IPS DF 6.9 (cell line): ENCODE results near the gene PDGFC.

Source experiments
- DNase-seq: peaks from one replicate; pipeline ENCODE4 v3.0.0-alpha.2; 2013; ENCODE audit warnings: low read depth, low spot score
- H3K27ac ChIP-seq: one replicate; pipeline ENCODE4 v1.5.1; 2013; ENCODE audit warnings: low read length, control low read depth
- H3K27me3 ChIP-seq: 2 replicates; pipeline ENCODE4 v1.6.1; 2013; ENCODE audit warnings: mild to moderate bottlenecking, low read length; ENCODE audit not compliant: control insufficient read depth, insufficient read depth
- H3K36me3 ChIP-seq: 2 replicates; pipeline ENCODE4 v1.6.1; 2013; ENCODE audit warnings: low read length; ENCODE audit not compliant: control insufficient read depth, insufficient read depth
- H3K4me1 ChIP-seq: 2 replicates; pipeline ENCODE4 v1.6.1; 2013; ENCODE audit warnings: low read length; ENCODE audit not compliant: control insufficient read depth, insufficient read depth
- H3K4me3 ChIP-seq: 2 replicates; pipeline ENCODE4 v1.5.1; 2013; ENCODE audit warnings: mild to moderate bottlenecking, low read length
- H3K9me3 ChIP-seq: 2 replicates; pipeline ENCODE4 v1.6.1; 2013; ENCODE audit warnings: low read length, inconsistent platforms; ENCODE audit not compliant: control insufficient read depth, insufficient read depth
- WGBS: extraction: QIAGEN DNeasy Blood & Tissue Kit; methylation state at CpG from one replicate; pipeline ENCODE4 v1.1.7; 2013; ENCODE audit warnings: mixed read lengths, missing lambda C conversion rate; ENCODE audit not compliant: insufficient read length, insufficient coverage; 5-methylcytosine and 5-hydroxymethylcytosine counted together

PDGFC gene

DNA sequence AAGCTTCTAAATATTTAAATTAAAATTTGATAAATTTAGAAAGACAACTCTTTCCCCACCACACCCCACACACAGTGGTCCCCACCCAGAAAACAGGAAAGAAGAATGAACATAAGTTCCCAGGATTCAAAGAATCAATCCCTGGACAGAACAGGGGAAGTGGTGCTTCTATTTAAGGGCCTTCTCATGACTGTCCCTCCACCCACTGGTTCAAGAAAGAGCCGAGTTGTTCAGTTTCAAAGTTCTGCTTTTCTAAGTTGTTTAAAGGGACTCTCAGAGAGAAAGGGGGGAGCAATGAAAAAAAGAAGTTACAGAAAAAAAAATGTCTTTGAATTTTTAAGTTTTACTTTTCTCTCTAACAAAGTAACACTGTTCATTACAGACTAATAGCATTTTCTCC lies 195.8 kb downstream of the PDGFC start:
- no peaks in the 10 kb centered on the region for H3K9me3 ChIP-seq
- no CpG with 5 or more reads among the region's 1 CpG for WGBS
- no peak overlapping the region for H3K27ac ChIP-seq
- no peaks in the 10 kb centered on the region for H3K27me3 ChIP-seq
- no peaks in the 10 kb centered on the region for H3K4me1 ChIP-seq
- H3K4me3 ChIP-seq, result no peak overlapping the region
- no peak for DNase-seq
- H3K36me3 ChIP-seq, result no peaks in the 10 kb centered on the region

- H3K4me3 ChIP-seq, result no peak overlapping the region
- H3K4me1 ChIP-seq, result no peaks in the 10 kb centered on the region
- no peak overlapping the region for H3K27ac ChIP-seq
Observed at GRCh38 chr4:156774422-156774821, 197.2 kb downstream of the PDGFC start.

GRCh38 chr4:156773648-156774357 lies 197.8 kb downstream of the PDGFC start:
- no peak overlapping the region for H3K4me3 ChIP-seq
- no peaks in the 10 kb centered on the region for H3K27me3 ChIP-seq
- H3K36me3 ChIP-seq, result no peaks in the 10 kb centered on the region
- no peak overlapping the region for H3K27ac ChIP-seq
- H3K9me3 ChIP-seq, result no peaks in the 10 kb centered on the region
- no peak for DNase-seq
- 100% methylated on average over 1 of the region's 4 CpGs for WGBS
- no peaks in the 10 kb centered on the region for H3K4me1 ChIP-seq

More at GRCh38 chr4:156774422-156774821, 197.2 kb downstream of the PDGFC start:
- Histone ChIP-seq H3K9me3 (no peaks in the 10 kb centered on the region), H3K36me3 (no peaks in the 10 kb centered on the region), H3K27me3 (no peaks in the 10 kb centered on the region)
- no peak for DNase-seq
- WGBS, result no CpG with 5 or more reads among the region's 4 CpGs

GRCh38 chr4:156771171-156771837 lies 200.3 kb downstream of the PDGFC start:
- Histone ChIP-seq H3K27ac (no peak overlapping the region), H3K9me3 (no peaks in the 10 kb centered on the region), H3K27me3 (no peaks in the 10 kb centered on the region), H3K4me1 (no peaks in the 10 kb centered on the region), H3K4me3 (no peak overlapping the region), H3K36me3 (no peaks in the 10 kb centered on the region)
- no peak for DNase-seq
- WGBS, result no CpG with 5 or more reads among the region's 6 CpGs

DNA sequence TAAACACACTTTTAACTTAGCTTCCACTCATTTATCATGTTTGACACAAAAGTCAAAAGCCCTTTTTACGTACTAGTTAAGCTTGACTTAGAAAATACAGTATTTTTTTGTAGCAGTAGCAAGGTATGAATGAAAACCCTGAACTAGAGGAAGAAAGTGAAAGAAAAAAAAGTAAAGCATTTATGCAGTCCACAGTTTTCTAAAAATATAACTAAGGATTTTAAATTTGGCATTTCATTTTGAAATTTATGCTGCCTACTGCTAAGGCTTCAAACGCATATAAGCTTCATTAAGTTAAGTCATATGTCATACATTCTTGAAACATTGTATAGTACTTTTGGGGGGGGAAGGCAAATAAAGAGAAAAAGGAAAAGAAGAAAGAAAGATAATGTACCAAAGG lies 201.5 kb downstream of the PDGFC start:
- no peak for DNase-seq
- no peaks in the 10 kb centered on the region for H3K9me3 ChIP-seq
- no peak overlapping the region for H3K4me3 ChIP-seq
- H3K27me3 ChIP-seq, result no peaks in the 10 kb centered on the region
- WGBS, result no CpG with 5 or more reads among the region's 2 CpGs
- H3K27ac ChIP-seq, result no peak overlapping the region
- no peaks in the 10 kb centered on the region for H3K4me1 ChIP-seq
- H3K36me3 ChIP-seq, result no peaks in the 10 kb centered on the region

DNA sequence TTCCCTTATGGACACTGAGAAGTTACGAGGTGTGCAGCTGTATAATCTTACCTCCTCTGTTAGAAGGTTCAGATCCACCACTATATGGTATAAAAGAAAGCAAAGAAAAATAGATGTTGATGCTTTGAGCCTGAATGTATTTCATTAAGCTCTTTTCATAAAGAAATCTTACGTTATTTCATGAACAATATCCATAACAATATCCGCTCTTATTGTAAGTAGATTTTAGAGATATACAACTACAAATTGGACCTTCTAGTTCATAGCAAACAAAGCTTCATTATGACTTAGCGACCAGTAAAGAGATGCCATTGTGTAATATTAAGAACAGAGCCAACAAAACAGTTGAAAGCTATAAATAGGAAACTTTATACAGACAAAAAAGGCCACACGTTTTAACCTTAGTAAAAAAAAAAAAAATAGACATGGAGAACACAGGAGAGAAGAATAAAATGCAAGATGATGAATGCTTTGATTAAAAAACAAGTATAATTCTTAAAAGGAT lies 203.6 kb downstream of the PDGFC start:
- H3K4me1 ChIP-seq, result no peaks in the 10 kb centered on the region
- DNase-seq, result no peak

GRCh38 chr4:156766846-156767245 lies 204.8 kb downstream of the PDGFC start:
- no peaks in the 10 kb centered on the region for H3K9me3 ChIP-seq
- H3K4me3 ChIP-seq, result no peak overlapping the region
- DNase-seq, result no peak
- H3K36me3 ChIP-seq, result no peaks in the 10 kb centered on the region
- no CpG with 5 or more reads among the region's 1 CpG for WGBS
- no peaks in the 10 kb centered on the region for H3K27me3 ChIP-seq
- no peak overlapping the region for H3K27ac ChIP-seq
- H3K4me1 ChIP-seq, result no peaks in the 10 kb centered on the region

More for the DNA sequence above, 203.6 kb downstream of the PDGFC start:
- no peaks in the 10 kb centered on the region for H3K27me3 ChIP-seq
- H3K4me3 ChIP-seq, result no peak overlapping the region
- H3K36me3 ChIP-seq, result no peaks in the 10 kb centered on the region
- H3K27ac ChIP-seq, result no peak overlapping the region
- no CpG with 5 or more reads among the region's 5 CpGs for WGBS
- no peaks in the 10 kb centered on the region for H3K9me3 ChIP-seq

GRCh38 chr4:156765277-156765676 lies 206.3 kb downstream of the PDGFC start:
- H3K4me1 ChIP-seq, result no peaks in the 10 kb centered on the region
- H3K4me3 ChIP-seq, result no peak overlapping the region
- H3K27me3 ChIP-seq, result no peaks in the 10 kb centered on the region
- no peaks in the 10 kb centered on the region for H3K36me3 ChIP-seq
- WGBS, result no CpG with 5 or more reads among the region's 3 CpGs
- no peaks in the 10 kb centered on the region for H3K9me3 ChIP-seq
- no peak overlapping the region for H3K27ac ChIP-seq
- no peak for DNase-seq

- no peak overlapping the region for H3K27ac ChIP-seq
- H3K27me3 ChIP-seq, result no peaks in the 10 kb centered on the region
- H3K4me1 ChIP-seq, result no peaks in the 10 kb centered on the region
- H3K4me3 ChIP-seq, result no peak overlapping the region
- DNase-seq, result no peak
- no peaks in the 10 kb centered on the region for H3K36me3 ChIP-seq
- no peaks in the 10 kb centered on the region for H3K9me3 ChIP-seq
- no CpG with 5 or more reads among the region's 2 CpGs for WGBS
Observed at GRCh38 chr4:156764846-156765245, 206.8 kb downstream of the PDGFC start.

- Histone ChIP-seq H3K4me3 (no peak overlapping the region), H3K36me3 (no peaks in the 10 kb centered on the region), H3K27ac (no peak overlapping the region), H3K27me3 (no peaks in the 10 kb centered on the region), H3K4me1 (no peaks in the 10 kb centered on the region), H3K9me3 (no peaks in the 10 kb centered on the region)
- WGBS, result no CpG with 5 or more reads among the region's 2 CpGs
- DNase-seq, result no peak
Observed at GRCh38 chr4:156764145-156764544, 207.5 kb downstream of the PDGFC start.
